Measurements from ENCODE around the gene MAML2.

The MAML2 gene

DNA sequence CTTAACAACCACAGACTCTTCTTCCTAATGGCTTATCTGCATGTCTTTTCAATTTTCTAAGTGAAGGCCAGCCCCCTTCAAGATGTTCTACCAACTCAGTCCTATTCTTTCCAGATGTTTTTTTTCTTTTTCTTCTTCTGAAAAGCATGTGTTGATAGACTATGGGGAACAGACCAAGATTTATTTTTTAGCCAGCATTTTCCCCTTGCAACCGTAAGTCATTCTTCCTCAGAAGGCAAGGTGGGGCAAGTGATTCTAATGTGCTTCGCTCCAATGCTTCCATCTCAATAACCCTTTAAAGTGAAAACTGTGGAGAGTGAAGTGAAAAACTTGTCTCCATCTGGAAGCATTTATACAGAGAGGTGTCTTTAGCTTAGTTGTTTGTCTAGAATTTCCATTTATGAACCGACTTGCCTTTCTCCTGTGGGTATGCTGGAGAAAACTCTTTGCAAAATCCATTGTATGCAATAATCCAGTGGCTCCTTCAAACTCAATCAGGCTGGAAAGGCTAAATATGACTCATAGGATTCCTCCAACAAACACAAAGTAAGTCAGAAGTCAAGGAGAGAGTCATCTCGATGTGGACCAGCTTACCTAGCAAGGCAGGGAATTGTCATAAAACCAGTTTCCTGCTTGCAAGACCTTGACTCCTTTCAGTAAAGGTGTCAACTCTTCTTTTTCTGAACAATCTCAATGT is 83.7 kb downstream of the MAML2 start:
- Histone ChIP-seq H3K27me3 (ENCODE audit: insufficient read depth, poor library complexity, severe bottlenecking) (no peaks in the 10 kb centered on the region), H3K27ac (replicated peaks) (no peak overlapping the region), H3K4me3 (replicated peaks; ENCODE audit: insufficient read depth, low read length) (no peak overlapping the region)
- DNase-seq (ENCODE audit: low read depth in 1 of 2, low spot score in 1 of 2), result no peak
- TF ChIP-seq, protein P1, sequence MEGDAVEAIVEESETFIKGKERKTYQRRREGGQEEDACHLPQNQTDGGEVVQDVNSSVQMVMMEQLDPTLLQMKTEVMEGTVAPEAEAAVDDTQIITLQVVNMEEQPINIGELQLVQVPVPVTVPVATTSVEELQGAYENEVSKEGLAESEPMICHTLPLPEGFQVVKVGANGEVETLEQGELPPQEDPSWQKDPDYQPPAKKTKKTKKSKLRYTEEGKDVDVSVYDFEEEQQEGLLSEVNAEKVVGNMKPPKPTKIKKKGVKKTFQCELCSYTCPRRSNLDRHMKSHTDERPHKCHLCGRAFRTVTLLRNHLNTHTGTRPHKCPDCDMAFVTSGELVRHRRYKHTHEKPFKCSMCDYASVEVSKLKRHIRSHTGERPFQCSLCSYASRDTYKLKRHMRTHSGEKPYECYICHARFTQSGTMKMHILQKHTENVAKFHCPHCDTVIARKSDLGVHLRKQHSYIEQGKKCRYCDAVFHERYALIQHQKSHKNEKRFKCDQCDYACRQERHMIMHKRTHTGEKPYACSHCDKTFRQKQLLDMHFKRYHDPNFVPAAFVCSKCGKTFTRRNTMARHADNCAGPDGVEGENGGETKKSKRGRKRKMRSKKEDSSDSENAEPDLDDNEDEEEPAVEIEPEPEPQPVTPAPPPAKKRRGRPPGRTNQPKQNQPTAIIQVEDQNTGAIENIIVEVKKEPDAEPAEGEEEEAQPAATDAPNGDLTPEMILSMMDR (IDR thresholded peaks at IDR 0.05; ENCODE audit: insufficient read depth, low read length), result no peak
- TF ChIP-seq, protein P2, sequence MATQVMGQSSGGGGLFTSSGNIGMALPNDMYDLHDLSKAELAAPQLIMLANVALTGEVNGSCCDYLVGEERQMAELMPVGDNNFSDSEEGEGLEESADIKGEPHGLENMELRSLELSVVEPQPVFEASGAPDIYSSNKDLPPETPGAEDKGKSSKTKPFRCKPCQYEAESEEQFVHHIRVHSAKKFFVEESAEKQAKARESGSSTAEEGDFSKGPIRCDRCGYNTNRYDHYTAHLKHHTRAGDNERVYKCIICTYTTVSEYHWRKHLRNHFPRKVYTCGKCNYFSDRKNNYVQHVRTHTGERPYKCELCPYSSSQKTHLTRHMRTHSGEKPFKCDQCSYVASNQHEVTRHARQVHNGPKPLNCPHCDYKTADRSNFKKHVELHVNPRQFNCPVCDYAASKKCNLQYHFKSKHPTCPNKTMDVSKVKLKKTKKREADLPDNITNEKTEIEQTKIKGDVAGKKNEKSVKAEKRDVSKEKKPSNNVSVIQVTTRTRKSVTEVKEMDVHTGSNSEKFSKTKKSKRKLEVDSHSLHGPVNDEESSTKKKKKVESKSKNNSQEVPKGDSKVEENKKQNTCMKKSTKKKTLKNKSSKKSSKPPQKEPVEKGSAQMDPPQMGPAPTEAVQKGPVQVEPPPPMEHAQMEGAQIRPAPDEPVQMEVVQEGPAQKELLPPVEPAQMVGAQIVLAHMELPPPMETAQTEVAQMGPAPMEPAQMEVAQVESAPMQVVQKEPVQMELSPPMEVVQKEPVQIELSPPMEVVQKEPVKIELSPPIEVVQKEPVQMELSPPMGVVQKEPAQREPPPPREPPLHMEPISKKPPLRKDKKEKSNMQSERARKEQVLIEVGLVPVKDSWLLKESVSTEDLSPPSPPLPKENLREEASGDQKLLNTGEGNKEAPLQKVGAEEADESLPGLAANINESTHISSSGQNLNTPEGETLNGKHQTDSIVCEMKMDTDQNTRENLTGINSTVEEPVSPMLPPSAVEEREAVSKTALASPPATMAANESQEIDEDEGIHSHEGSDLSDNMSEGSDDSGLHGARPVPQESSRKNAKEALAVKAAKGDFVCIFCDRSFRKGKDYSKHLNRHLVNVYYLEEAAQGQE (IDR thresholded peaks at IDR 0.05; ENCODE audit: insufficient replicate concordance, low read depth), result no peak
- TF ChIP-seq POLR2AphosphoS5 (IDR thresholded peaks at IDR 0.05; ENCODE audit: low read depth) (no peak), GABPA (IDR thresholded peaks at IDR 0.05; ENCODE audit: low read depth) (no peak), SPI1 (IDR thresholded peaks at IDR 0.05; ENCODE audit: borderline replicate concordance, low read depth) (no peak)

DNA sequence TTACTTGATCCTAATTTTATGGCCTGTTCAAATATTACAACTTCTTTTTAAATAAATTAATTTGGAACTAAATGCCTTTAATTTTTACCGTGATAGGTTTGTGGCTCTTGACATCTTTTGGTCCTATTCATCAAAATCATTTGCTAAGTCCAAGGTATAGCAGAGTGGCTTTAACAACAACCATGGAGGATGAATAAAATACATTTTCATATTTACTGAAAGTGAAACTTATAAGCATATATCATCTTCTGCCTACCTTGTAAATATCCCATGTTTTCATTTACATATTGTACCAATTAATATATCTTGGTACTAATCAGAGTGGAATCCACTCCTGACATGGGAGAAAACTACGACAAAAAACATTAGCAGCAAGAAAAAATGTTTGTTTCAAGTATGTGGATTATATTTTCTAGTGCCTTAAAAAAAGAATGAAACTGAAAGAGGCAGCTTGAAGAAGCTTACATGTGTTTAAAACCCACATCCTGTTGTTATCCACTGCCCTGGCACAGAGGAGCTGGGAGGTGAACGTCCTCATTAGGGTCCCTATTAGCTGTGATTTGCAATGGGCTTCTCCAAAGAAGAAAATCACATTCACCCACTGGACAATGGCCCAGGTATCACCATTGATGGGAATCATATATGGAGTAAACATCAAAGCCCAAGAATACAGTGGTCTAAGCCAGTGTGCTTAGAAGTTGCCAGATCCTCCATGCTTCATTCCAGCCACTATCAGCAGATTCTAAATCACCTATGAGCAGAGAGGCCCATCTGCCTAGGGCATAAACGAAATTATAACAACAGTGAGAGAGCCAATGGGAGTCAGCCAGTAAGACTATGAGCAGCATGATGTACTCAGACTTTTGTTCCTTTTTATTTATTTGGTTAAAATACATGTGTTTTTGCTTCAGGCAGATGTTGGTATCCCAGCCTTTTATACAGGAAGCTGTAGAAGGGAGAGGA is 84.7 kb downstream of the MAML2 start:
- TF ChIP-seq, protein P2 (IDR thresholded peaks at IDR 0.05; ENCODE audit: insufficient replicate concordance, low read depth), result no peak
- TF ChIP-seq, protein P1 (IDR thresholded peaks at IDR 0.05; ENCODE audit: insufficient read depth, low read length), result no peak
- no peak for TF ChIP-seq GABPA (IDR thresholded peaks at IDR 0.05; ENCODE audit: low read depth)
- no peak overlapping the region for H3K4me3 ChIP-seq (replicated peaks; ENCODE audit: insufficient read depth, low read length)
- no peak overlapping the region for H3K27ac ChIP-seq (replicated peaks)
- no peak for DNase-seq (ENCODE audit: low read depth in 1 of 2, low spot score in 1 of 2)
- no peaks in the 10 kb centered on the region for H3K27me3 ChIP-seq (ENCODE audit: insufficient read depth, poor library complexity, severe bottlenecking)

DNA sequence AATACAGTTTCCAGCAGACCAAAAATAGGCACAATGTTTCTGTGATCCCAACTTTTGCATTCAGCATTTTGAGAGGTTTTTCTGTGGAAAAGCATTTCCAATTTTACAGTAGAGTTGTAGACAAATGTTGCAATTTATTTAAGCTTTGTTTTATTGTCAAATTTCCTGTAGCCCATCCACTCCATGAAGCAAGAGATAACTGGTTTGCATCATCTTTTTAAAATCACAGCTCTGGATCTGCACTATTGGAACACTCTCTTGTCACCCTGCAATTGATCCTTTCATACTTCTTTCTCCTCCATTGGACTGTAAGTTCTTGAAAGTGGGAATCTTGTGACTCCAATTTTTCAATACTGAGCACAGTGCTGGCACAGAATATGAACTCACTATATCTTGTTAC is 86.0 kb downstream of the MAML2 start:
- no peak for DNase-seq (ENCODE audit: low read depth in 1 of 2, low spot score in 1 of 2)
- Histone ChIP-seq H3K27me3 (ENCODE audit: insufficient read depth, poor library complexity, severe bottlenecking) (no peaks in the 10 kb centered on the region), H3K4me3 (replicated peaks; ENCODE audit: insufficient read depth, low read length) (no peak overlapping the region), H3K27ac (replicated peaks) (no peak overlapping the region)
- TF ChIP-seq, protein P2 (IDR thresholded peaks at IDR 0.05; ENCODE audit: insufficient replicate concordance, low read depth), result no peak
- TF ChIP-seq GABPA (IDR thresholded peaks at IDR 0.05; ENCODE audit: low read depth), result no peak
- TF ChIP-seq SPI1 (IDR thresholded peaks at IDR 0.05; ENCODE audit: borderline replicate concordance, low read depth), result no peak
- TF ChIP-seq, protein P1 (IDR thresholded peaks at IDR 0.05; ENCODE audit: insufficient read depth, low read length), result no peak
- TF ChIP-seq POLR2AphosphoS5 (IDR thresholded peaks at IDR 0.05; ENCODE audit: low read depth), result no peak

All from HL-60 (cell line).